Right atrium auricular region (tissue), 2 donors: ENCODE data around the gene SDHB. TPM values are rescaled to one million over a fixed set of nuclear protein-coding genes. Genes with fewer than 3 reads are reported as not detected.
"Not testable (repeated sequence)": the region's sequence is repeated elsewhere in the genome, so short reads cannot be mapped to it uniquely, and the experiment has no call there.

ENCODE experiments used
- DNase-seq: peaks from one replicate; pipeline ENCODE4 v3.0.0-alpha.2; 2019; ENCODE audit warnings: low spot score
- H3K27ac ChIP-seq, 2 donors: fragments of 200-600 bp; sonication (generic); 1 replicate in 1 of 2; 2 replicates in 1 of 2; pipeline ENCODE4 v1.5.1; 2016 to 2019
- H3K27me3 ChIP-seq, 2 donors: fragments of 200-600 bp; sonication (generic); one replicate each; pipeline versions ENCODE4 v1.5.1 to v1.6.0; 2017 to 2019
- H3K36me3 ChIP-seq: fragments of 200-600 bp; sonication (generic); one replicate; pipeline ENCODE4 v1.5.1; 2016
- H3K4me1 ChIP-seq, 2 donors: fragments of 200-600 bp; sonication (generic); one replicate each; pipeline versions ENCODE4 v1.5.1 to v1.6.0; 2017 to 2019
- H3K4me3 ChIP-seq, 2 donors: fragments of 200-600 bp; sonication (generic); 1 replicate in 1 of 2; 2 replicates in 1 of 2; pipeline ENCODE4 v1.5.1; 2017 to 2019; ENCODE audit warnings: mild to moderate bottlenecking in 1 of 2, moderate library complexity in 1 of 2
- H3K9me3 ChIP-seq, 2 donors: fragments of 200-600 bp; sonication (generic); one replicate each; pipeline ENCODE4 v1.5.1; 2019
- CTCF ChIP-seq, 2 donors: fragments of 200-600 bp; sonication (generic); IDR thresholded peaks; one replicate each; pipeline ENCODE4 v1.5.1; 2019; ENCODE audit warnings: antibody characterized with exemption in 2 of 2
- total RNA-seq, 2 donors: library from RNA; depleted of rRNA; stranded (reverse); fragments of >200 nt; gene quantifications; one replicate each; pipeline ENCODE4 v1.1.0, GENCODE V29; 2016

SDHB gene
- total RNA-seq, 2 donors from 2014 or later: 240 to 528 TPM

GRCh38 chr1:17066361-17067068, 12.7 kb upstream of the SDHB start:
- H3K27ac ChIP-seq: no peak overlapping the region
- peaks cover 0 to 7% of the 10 kb centered on the region in 2 donors for H3K4me1 ChIP-seq
- peaks cover 0 to 8% of the 10 kb centered on the region in 2 donors for H3K9me3 ChIP-seq
- no peak for DNase-seq
- no peak for TF ChIP-seq CTCF (IDR thresholded peaks at IDR 0.05)
- no peaks in the 10 kb centered on the region for H3K36me3 ChIP-seq
- H3K4me3 ChIP-seq: no peak overlapping the region
- H3K27me3 ChIP-seq: no peaks in the 10 kb centered on the region

- no peak for DNase-seq
- Histone ChIP-seq H3K9me3 (peaks cover 0 to 8% of the 10 kb centered on the region in 2 donors), H3K27me3 (no peaks in the 10 kb centered on the region), H3K36me3 (no peaks in the 10 kb centered on the region), H3K4me1 (peaks cover 0 to 7% of the 10 kb centered on the region in 2 donors), H3K27ac (no peak overlapping the region), H3K4me3 (no peak overlapping the region)
- TF ChIP-seq CTCF (IDR thresholded peaks at IDR 0.05): no peak
Measured at GRCh38 chr1:17065666-17066065, 11.8 kb upstream of the SDHB start.

GRCh38 chr1:17062751-17063150, 8.9 kb upstream of the SDHB start:
- not testable (repeated sequence) for H3K36me3 ChIP-seq, H3K27me3 ChIP-seq, H3K4me1 ChIP-seq, H3K9me3 ChIP-seq, DNase-seq, H3K27ac ChIP-seq, H3K4me3 ChIP-seq

GRCh38 chr1:17061892-17062291, 8.1 kb upstream of the SDHB start:
- peaks cover 0 to 8% of the 10 kb centered on the region in 2 donors for H3K9me3 ChIP-seq
- no peaks in the 10 kb centered on the region for H3K27me3 ChIP-seq
- TF ChIP-seq CTCF (IDR thresholded peaks at IDR 0.05): no peak
- H3K4me3 ChIP-seq: no peak overlapping the region
- no peak for DNase-seq
- no peak overlapping the region for H3K27ac ChIP-seq
- H3K4me1 ChIP-seq: peaks cover 0 to 7% of the 10 kb centered on the region in 2 donors
- H3K36me3 ChIP-seq: no peaks in the 10 kb centered on the region

- peaks cover 0 to 8% of the 10 kb centered on the region in 2 donors for H3K9me3 ChIP-seq
- no peak overlapping the region for H3K27ac ChIP-seq
- no peaks in the 10 kb centered on the region for H3K27me3 ChIP-seq
- no peak overlapping the region for H3K4me3 ChIP-seq
- H3K4me1 ChIP-seq: peaks cover 0 to 7% of the 10 kb centered on the region in 2 donors
- no peak for TF ChIP-seq CTCF (IDR thresholded peaks at IDR 0.05)
- DNase-seq: no peak
- no peaks in the 10 kb centered on the region for H3K36me3 ChIP-seq
Measured at GRCh38 chr1:17061486-17061885, 7.7 kb upstream of the SDHB start.

GRCh38 chr1:17060306-17060749, 6.5 kb upstream of the SDHB start:
- DNase-seq: no peak
- H3K27ac ChIP-seq: no peak overlapping the region

More at GRCh38 chr1:17060306-17060749, 6.5 kb upstream of the SDHB start:
- H3K4me3 ChIP-seq: no peak overlapping the region
- peaks cover 0 to 6% of the 10 kb centered on the region in 2 donors for H3K9me3 ChIP-seq
- no peak for TF ChIP-seq CTCF (IDR thresholded peaks at IDR 0.05)
- H3K36me3 ChIP-seq: no peaks in the 10 kb centered on the region
- peaks cover 0 to 7% of the 10 kb centered on the region in 2 donors for H3K4me1 ChIP-seq
- no peaks in the 10 kb centered on the region for H3K27me3 ChIP-seq
